ENCODE results near the gene DNAJC6.

DNA sequence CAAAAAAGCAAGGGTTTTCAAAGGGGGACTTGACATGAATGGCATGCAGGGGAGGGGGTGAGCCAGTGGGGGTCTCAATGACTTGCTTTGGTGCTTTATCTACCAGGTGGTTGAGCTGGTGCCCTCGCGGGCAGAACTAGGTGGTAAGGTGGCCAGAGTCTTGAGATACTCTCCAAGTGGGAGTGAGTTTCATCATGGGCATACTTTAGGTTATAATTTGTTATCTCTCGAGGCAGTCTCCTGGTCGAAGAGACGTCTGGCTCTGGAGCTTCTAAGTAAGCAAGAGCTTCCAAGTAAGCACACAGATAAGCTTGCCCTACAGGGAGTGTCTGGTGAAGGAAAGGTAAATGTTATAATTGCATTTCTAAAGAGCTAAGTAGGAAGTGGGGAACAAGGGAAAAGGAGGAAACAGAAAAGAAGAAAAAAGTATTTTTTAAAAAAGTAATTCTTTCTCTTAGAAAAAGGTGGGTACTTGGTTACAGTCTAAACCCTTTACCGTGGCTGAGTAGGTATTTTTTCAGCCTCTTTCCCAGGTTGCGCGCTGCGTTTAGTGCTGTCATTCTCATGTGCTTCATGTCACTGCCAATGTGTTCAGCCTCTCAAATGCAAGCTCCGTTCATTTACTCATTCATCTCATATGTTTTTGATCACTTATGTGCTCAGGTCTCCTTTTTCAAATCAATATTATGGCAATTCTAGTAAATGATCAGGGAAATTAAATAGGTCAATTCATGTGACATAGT lies 31.6 kb upstream of the DNAJC6 start:
- TF ChIP-seq, protein P1, sequence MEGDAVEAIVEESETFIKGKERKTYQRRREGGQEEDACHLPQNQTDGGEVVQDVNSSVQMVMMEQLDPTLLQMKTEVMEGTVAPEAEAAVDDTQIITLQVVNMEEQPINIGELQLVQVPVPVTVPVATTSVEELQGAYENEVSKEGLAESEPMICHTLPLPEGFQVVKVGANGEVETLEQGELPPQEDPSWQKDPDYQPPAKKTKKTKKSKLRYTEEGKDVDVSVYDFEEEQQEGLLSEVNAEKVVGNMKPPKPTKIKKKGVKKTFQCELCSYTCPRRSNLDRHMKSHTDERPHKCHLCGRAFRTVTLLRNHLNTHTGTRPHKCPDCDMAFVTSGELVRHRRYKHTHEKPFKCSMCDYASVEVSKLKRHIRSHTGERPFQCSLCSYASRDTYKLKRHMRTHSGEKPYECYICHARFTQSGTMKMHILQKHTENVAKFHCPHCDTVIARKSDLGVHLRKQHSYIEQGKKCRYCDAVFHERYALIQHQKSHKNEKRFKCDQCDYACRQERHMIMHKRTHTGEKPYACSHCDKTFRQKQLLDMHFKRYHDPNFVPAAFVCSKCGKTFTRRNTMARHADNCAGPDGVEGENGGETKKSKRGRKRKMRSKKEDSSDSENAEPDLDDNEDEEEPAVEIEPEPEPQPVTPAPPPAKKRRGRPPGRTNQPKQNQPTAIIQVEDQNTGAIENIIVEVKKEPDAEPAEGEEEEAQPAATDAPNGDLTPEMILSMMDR (IDR thresholded peaks at IDR 0.05 in 8 of 11, conservative IDR thresholded peaks at IDR 0.05 in 3 of 11) = no peak
- TF ChIP-seq POLR2A (IDR thresholded peaks at IDR 0.05) = no peak

All from spleen (tissue), 7 donors.